Measurements from ENCODE around the gene GNAI2.

GNAI2 gene

GRCh38 chr3:50194903-50195500 lies 41.0 kb upstream of the GNAI2 start:
- Histone ChIP-seq H3K4me3 (no peak overlapping the region), H3K9me3 (no peaks in the 10 kb centered on the region), H3K27ac (no peak overlapping the region), H3K4me1 (peaks cover 0 to 25% (median 19%) of the 10 kb centered on the region in 4 donors), H3K27me3 (peaks cover 2 to 58% of the 10 kb centered on the region in 2 donors), H3K36me3 (no peaks in the 10 kb centered on the region)
- no peak for DNase-seq
- no peak for TF ChIP-seq CTCF (IDR thresholded peaks at IDR 0.05)
- intact Hi-C loops (cut with DNase I; ENCODE audit: low total_unique reads), result loop anchor here (1.0 kb wide), 1 partner anchor 31 kb away; no protein-coding TSS in a partner anchor

DNA sequence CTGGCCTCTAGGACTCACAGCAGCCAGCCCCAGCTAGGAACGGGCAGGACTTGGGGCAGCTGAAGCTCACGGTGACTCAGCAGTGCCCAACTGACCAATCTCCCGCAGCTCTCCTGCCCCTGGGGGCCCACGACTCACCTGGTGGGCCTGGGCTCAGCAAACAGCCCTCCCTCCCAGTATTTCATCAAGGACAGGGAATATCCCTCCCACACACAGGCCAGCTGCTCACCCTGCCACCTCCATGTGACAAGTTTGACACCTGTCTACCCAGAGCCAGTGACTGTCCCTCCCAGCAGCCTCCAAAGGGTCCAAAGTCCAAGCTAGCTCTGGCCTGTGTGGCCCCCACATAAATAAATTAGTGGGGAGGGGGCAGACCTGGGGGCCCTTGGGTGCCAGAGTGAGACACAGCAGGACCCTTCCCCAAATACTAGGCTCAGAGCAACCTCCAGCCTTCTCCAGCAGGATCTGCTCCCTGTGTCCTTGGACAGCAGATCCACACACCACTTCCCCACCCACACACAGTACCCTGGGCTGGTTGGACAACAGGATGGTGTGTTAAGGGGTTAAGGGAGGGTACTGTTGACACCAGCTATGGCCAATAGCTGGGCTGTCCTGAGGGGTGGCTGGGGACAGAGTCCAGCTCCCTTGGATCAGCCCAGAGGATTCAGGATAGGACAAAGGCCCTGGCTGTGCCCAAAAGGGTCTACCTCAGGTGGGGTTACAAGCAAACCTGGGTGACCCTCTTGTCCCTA lies 40.3 kb upstream of the GNAI2 start:
- Histone ChIP-seq H3K27ac (no peak overlapping the region), H3K4me3 (no peak overlapping the region), H3K27me3 (peaks cover 2 to 60% of the 10 kb centered on the region in 2 donors), H3K4me1 (peaks cover 0 to 25% (median 19%) of the 10 kb centered on the region in 4 donors), H3K9me3 (no peaks in the 10 kb centered on the region), H3K36me3 (no peaks in the 10 kb centered on the region)
- no peak for TF ChIP-seq CTCF (IDR thresholded peaks at IDR 0.05)
- no peak for DNase-seq
- intact Hi-C loops (cut with DNase I; ENCODE audit: low total_unique reads), result no loop called here

DNA sequence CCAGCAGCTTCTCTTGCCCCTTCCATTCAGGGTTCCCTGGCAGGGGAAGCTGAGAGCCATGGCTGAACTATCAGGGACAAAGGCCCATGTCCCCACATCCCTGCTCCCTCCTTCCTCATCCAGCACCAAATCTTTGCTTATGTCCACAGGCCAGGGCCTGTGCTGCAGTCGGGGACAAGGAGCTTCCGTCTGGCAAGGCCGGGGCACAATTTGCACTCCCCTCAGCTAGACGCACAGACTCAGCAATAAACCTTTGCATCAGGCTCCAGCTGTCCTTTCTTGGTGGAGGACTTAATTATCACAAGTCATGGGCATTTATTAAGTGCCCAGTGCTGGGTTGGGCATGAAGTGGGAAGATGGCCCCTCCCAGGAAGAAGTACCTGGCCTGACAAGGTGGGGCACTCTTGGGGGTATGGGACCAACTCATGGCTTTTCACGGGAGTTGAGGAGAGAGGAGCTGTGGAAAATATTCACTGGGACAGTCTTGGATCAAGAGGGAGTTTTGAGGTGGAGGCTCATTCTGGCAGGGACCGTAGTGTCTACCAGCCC lies 39.7 kb upstream of the GNAI2 start:
- no peak overlapping the region for H3K27ac ChIP-seq
- peaks cover 0 to 25% (median 19%) of the 10 kb centered on the region in 4 donors for H3K4me1 ChIP-seq
- no peaks in the 10 kb centered on the region for H3K9me3 ChIP-seq
- no peaks in the 10 kb centered on the region for H3K36me3 ChIP-seq
- peaks cover 2 to 67% of the 10 kb centered on the region in 2 donors for H3K27me3 ChIP-seq
- TF ChIP-seq CTCF (IDR thresholded peaks at IDR 0.05), result no peak
- H3K4me3 ChIP-seq, result no peak overlapping the region
- intact Hi-C loops (cut with DNase I; ENCODE audit: low total_unique reads), result no loop called here
- DNase-seq, result no peak

- DNase-seq, result no peak
- Histone ChIP-seq H3K27ac (no peak overlapping the region), H3K9me3 (no peaks in the 10 kb centered on the region), H3K36me3 (no peaks in the 10 kb centered on the region), H3K4me3 (no peak overlapping the region), H3K4me1 (peaks cover 0 to 19% (median 15%) of the 10 kb centered on the region in 4 donors), H3K27me3 (peaks cover 0 to 71% of the 10 kb centered on the region in 2 donors)
- intact Hi-C loops (cut with DNase I; ENCODE audit: low total_unique reads), result no loop called here
- TF ChIP-seq CTCF (IDR thresholded peaks at IDR 0.05), result no peak
Observed at GRCh38 chr3:50201573-50202315, 34.3 kb upstream of the GNAI2 start.

DNA sequence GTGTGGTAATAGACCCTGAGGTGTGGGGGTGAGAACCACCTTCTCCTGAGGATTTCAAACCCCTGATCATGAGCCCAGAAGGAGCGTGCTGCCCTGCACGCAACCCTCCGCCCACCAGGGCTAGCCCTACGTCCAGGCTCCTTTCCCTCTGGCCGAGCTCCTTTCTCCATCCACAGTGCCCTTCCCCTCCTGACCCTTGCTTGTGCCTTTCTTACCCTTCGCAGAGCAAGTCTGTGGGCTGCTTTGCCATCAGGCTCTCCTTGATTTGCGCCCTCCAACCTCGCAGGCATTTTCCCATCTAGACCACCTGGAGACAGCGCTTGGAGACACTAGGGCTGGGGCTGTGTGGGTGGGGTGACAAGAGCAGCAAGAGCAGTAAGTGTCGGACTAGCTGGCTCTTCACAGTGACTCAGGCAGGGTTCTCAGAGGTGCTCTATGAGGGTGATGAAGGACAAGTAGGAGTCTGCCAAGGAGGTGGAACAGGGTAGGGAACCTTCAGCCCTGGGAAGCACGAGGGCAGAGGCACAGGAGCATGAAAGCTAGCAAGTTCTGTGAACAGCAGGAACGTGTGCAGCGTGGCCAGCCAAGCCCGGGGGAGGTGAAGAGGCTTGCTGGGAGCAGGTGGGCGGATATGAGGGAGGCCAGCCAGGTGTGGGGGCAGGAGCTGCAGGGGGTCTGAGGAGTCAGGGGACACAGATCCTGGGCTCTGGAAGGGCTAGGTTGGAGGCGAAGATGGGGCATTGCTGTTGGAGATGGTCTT lies 33.5 kb upstream of the GNAI2 start:
- Histone ChIP-seq H3K9me3 (no peaks in the 10 kb centered on the region), H3K36me3 (no peaks in the 10 kb centered on the region), H3K27me3 (peaks cover 0 to 74% of the 10 kb centered on the region in 2 donors), H3K4me3 (no peak overlapping the region), H3K4me1 (peaks cover 0 to 19% (median 15%) of the 10 kb centered on the region in 4 donors), H3K27ac (no peak overlapping the region)
- intact Hi-C loops (cut with DNase I; ENCODE audit: low total_unique reads), result no loop called here
- no peak for DNase-seq
- no peak for TF ChIP-seq CTCF (IDR thresholded peaks at IDR 0.05)
